Activated CD8-positive, alpha-beta T cell treated with anti-CD3 and anti-CD28 coated beads for 36 hours (primary cell): Measurements from ENCODE around the gene FAM120B. TPM values are rescaled to one million over a fixed set of nuclear protein-coding genes. Genes with fewer than 3 reads are reported as not detected.

ENCODE experiments used
- ATAC-seq: fragments of 200-7000 bp; cut with Tn5 transposase; one replicate; pipeline ENCODE4 v1.10.0; 2021; ENCODE audit warnings: mild to moderate bottlenecking, moderate library complexity
- CTCF ChIA-PET: fragments of 350-600 bp; sonication (Branson Sonifier 250); formaldehyde crosslinking; loops from one replicate; lab custom pipeline; 2021; ENCODE audit warnings: antibody characterized with exemption; lab: Charles Lee
- POLR2A ChIA-PET: fragments of 350-600 bp; sonication (Branson Sonifier 250); formaldehyde crosslinking; loops from one replicate; lab custom pipeline; 2021; ENCODE audit warnings: antibody characterized with exemption; lab: Charles Lee
- DNase-seq: peaks from one replicate; pipeline ENCODE4 v3.0.0-alpha.2; 2020
- H3K27ac Mint-ChIP-seq: one replicate; pipeline ENCODE4 v1.8.0; 2021; ENCODE audit warnings: mild to moderate bottlenecking, mixed read lengths
- H3K27me3 Mint-ChIP-seq: one replicate; pipeline ENCODE4 v1.8.0; 2021; ENCODE audit warnings: mixed read lengths
- H3K36me3 Mint-ChIP-seq: one replicate; pipeline ENCODE4 v1.8.0; 2021; ENCODE audit warnings: low read depth, mixed read lengths
- H3K4me1 Mint-ChIP-seq: one replicate; pipeline ENCODE4 v1.8.0; 2021; ENCODE audit warnings: low read depth, mixed read lengths
- H3K4me3 Mint-ChIP-seq: one replicate; pipeline ENCODE4 v1.8.0; 2021; ENCODE audit warnings: mild to moderate bottlenecking, moderate library complexity, mixed read lengths
- H3K9me3 Mint-ChIP-seq: one replicate; pipeline ENCODE4 v1.8.0; 2021; ENCODE audit warnings: mixed read lengths
- CTCF ChIP-seq: fragments of 200-600 bp; IDR thresholded peaks from one replicate; pipeline ENCODE4 v1.8.0; 2022; ENCODE audit warnings: antibody characterized with exemption, mild to moderate bottlenecking
- intact Hi-C: fragments of 100-400 bp; cut with micrococcal nuclease; formaldehyde crosslinking; loops from one replicate; pipeline ENCODE4 v1.10.0; 2022
- microRNA-seq: library from miRNA; unstranded; fragments of <30 nt; microRNA quantifications from one replicate; pipeline ENCODE4 v1.2.0, GENCODE V29; 2022; ENCODE audit warnings: borderline microRNAs expressed, borderline replicate concordance
- total RNA-seq, 2 experiments: library from RNA; stranded (reverse); gene quantifications; one replicate each; pipeline ENCODE4 v1.2.3, GENCODE V29; 2021

The FAM120B gene
- total RNA-seq, 2 experiments from 2014 or later, result 19.0 to 19.5 TPM

GRCh38 chr6:170456334-170456733, 149.8 kb downstream of the FAM120B start:
- ChIA-PET POLR2A (no interaction called here), CTCF (no interaction called here)
- no peaks in the 10 kb centered on the region for H3K36me3 Mint-ChIP-seq
- peaks cover 3% of the 10 kb centered on the region for H3K27me3 Mint-ChIP-seq
- TF ChIP-seq CTCF, result no peak
- H3K27ac Mint-ChIP-seq, result no peak overlapping the region
- intact Hi-C loops, result no loop called here
- H3K4me1 Mint-ChIP-seq, result peaks cover 13% of the 10 kb centered on the region
- no peaks in the 10 kb centered on the region for H3K9me3 Mint-ChIP-seq
- ATAC-seq (no peak), DNase-seq (no peak)
- H3K4me3 Mint-ChIP-seq, result no peak overlapping the region

Small RNAs within 50 kb of the gene (microRNA-seq; reads per million reads assigned to microRNA genes)
- 1.8 reads per million for gene MIR4644

Other genes starting within 250 kb of the FAM120B start
- gene DLL1, start 15.7 kb upstream of the FAM120B start, total RNA-seq, result 1 to 10 TPM; 1.9 to 2.4 TPM
- 100 to 1,000 TPM; 236 to 247 TPM for gene PSMB1, start 246.5 kb downstream of the FAM120B start, total RNA-seq
- gene TBP, start 247.6 kb downstream of the FAM120B start, total RNA-seq, result 10 to 100 TPM; 21.0 to 22.1 TPM